Umbilical cord (tissue), 2 donors: Measurements from ENCODE around the gene ATP13A3. TPM values are rescaled to one million over a fixed set of nuclear protein-coding genes. Genes with fewer than 3 reads are reported as not detected.

Experiments
- DNase-seq: peaks from one replicate; pipeline ENCODE4 v3.0.0-alpha.2; 2015; ENCODE audit warnings: low spot score
- total RNA-seq: library from RNA; depleted of rRNA; stranded (reverse); fragments of >200 nt; gene quantifications from one replicate; pipeline ENCODE4 v1.2.3, GENCODE V29; 2014; ENCODE audit warnings: low replicate concordance; ENCODE audit not compliant: insufficient read depth

The ATP13A3 gene
- total RNA-seq, 1 donor from 2014 or later = 110 TPM

GRCh38 chr3:194446172-194446571 lies 40.6 kb downstream of the ATP13A3 start:
- DNase-seq = no peak

GRCh38 chr3:194443901-194444300 lies 42.9 kb downstream of the ATP13A3 start:
- peak; percentile 47 for DNase-seq

GRCh38 chr3:194440756-194441155 lies 46.0 kb downstream of the ATP13A3 start:
- DNase-seq = no peak

- DNase-seq = no peak
These were observed 46.8 kb downstream of the ATP13A3 start for GRCh38 chr3:194439881-194440550.

GRCh38 chr3:194434503-194434902 lies 52.3 kb downstream of the ATP13A3 start:
- DNase-seq = no peak

GRCh38 chr3:194431554-194431953 lies 55.2 kb downstream of the ATP13A3 start:
- DNase-seq = no peak

- DNase-seq = no peak
These were observed 61.4 kb downstream of the ATP13A3 start for GRCh38 chr3:194425399-194425798.

- no peak for DNase-seq
These were observed 61.8 kb downstream of the ATP13A3 start for GRCh38 chr3:194424953-194425352.

- DNase-seq = no peak
These were observed 62.4 kb downstream of the ATP13A3 start for GRCh38 chr3:194424373-194424772.

GRCh38 chr3:194423317-194423716 lies 63.5 kb downstream of the ATP13A3 start:
- DNase-seq = no peak

- no peak for DNase-seq
These were observed 64.6 kb downstream of the ATP13A3 start for GRCh38 chr3:194422188-194422587.

- no peak for DNase-seq
These were observed 68.1 kb downstream of the ATP13A3 start for GRCh38 chr3:194418671-194419070.

- peak; percentile 11 for DNase-seq
These were observed 79.4 kb downstream of the ATP13A3 start for GRCh38 chr3:194407423-194407822.

GRCh38 chr3:194405766-194406165 lies 81.0 kb downstream of the ATP13A3 start:
- no peak for DNase-seq

GRCh38 chr3:194404365-194405140 lies 82.2 kb downstream of the ATP13A3 start:
- DNase-seq = peak; percentile 76

- DNase-seq = no peak
These were observed 84.9 kb downstream of the ATP13A3 start for GRCh38 chr3:194401868-194402329.

- DNase-seq = no peak
These were observed 85.5 kb downstream of the ATP13A3 start for GRCh38 chr3:194401346-194401745.

GRCh38 chr3:194399874-194400411 lies 86.9 kb downstream of the ATP13A3 start:
- DNase-seq = no peak

- DNase-seq = no peak
These were observed 87.6 kb downstream of the ATP13A3 start, which contains the start of gene GP5 for GRCh38 chr3:194399166-194399565. Gene GP5, minus strand, starts transcription at chr3:194399266. Its CDS starts 984 bp downstream, at chr3:194398282.

GRCh38 chr3:194397757-194398312 lies 89.0 kb downstream of the ATP13A3 start:
- DNase-seq = peak; percentile 35

GRCh38 chr3:194396859-194397756 lies 89.7 kb downstream of the ATP13A3 start:
- peak; percentile 11 for DNase-seq
